HG03108 (cell line): ENCODE results near the gene PPP1R12A.
"Not testable (repeated sequence)": the region's sequence is repeated elsewhere in the genome, so short reads cannot be mapped to it uniquely, and the experiment has no call there.

ENCODE experiments used
- ATAC-seq: cut with Tn5 transposase; IDR thresholded peaks from one replicate; pipeline ENCODE4 v1.9.1; 2021; ENCODE audit warnings: moderate library complexity; ENCODE audit not compliant: unreplicated experiment

The PPP1R12A gene

GRCh38 chr12:79895804-79896203 lies 39.1 kb downstream of the PPP1R12A start:
- no peak for ATAC-seq

- no peak for ATAC-seq
Observed at GRCh38 chr12:79895071-79895470, 39.8 kb downstream of the PPP1R12A start.

GRCh38 chr12:79891506-79892162 lies 43.3 kb downstream of the PPP1R12A start:
- no peak for ATAC-seq

- ATAC-seq: no peak
Observed at GRCh38 chr12:79887890-79888289, 47.0 kb downstream of the PPP1R12A start.

- peak; percentile 75 for ATAC-seq
Observed at GRCh38 chr12:79886917-79887519, 47.9 kb downstream of the PPP1R12A start.

- no peak for ATAC-seq
Observed at GRCh38 chr12:79885911-79886490, 48.9 kb downstream of the PPP1R12A start.

- ATAC-seq: no peak
Observed at GRCh38 chr12:79884401-79885006, 50.4 kb downstream of the PPP1R12A start.

GRCh38 chr12:79883216-79883615 lies 51.7 kb downstream of the PPP1R12A start:
- no peak for ATAC-seq

- no peak for ATAC-seq
Observed at GRCh38 chr12:79881351-79881750, 53.5 kb downstream of the PPP1R12A start.

GRCh38 chr12:79878506-79878905 lies 56.4 kb downstream of the PPP1R12A start:
- ATAC-seq: not testable (repeated sequence)

GRCh38 chr12:79877246-79877645 lies 57.7 kb downstream of the PPP1R12A start:
- ATAC-seq: no peak

GRCh38 chr12:79874665-79875064 lies 60.2 kb downstream of the PPP1R12A start:
- no peak for ATAC-seq

- no peak for ATAC-seq
Observed at GRCh38 chr12:79873201-79873600, 61.7 kb downstream of the PPP1R12A start.

- ATAC-seq: no peak
Observed at GRCh38 chr12:79871621-79872020, 63.3 kb downstream of the PPP1R12A start.

- no peak for ATAC-seq
Observed at GRCh38 chr12:79870916-79871315, 64.0 kb downstream of the PPP1R12A start.

- ATAC-seq: no peak
Observed at GRCh38 chr12:79859646-79860045, 75.3 kb downstream of the PPP1R12A start.

GRCh38 chr12:79858518-79858917 lies 76.4 kb downstream of the PPP1R12A start:
- ATAC-seq: no peak

GRCh38 chr12:79857675-79858074 lies 77.2 kb downstream of the PPP1R12A start:
- ATAC-seq: no peak

- ATAC-seq: no peak
Observed at GRCh38 chr12:79850610-79851299, 84.1 kb downstream of the PPP1R12A start.

- ATAC-seq: no peak
Observed at GRCh38 chr12:79848339-79848738, 86.6 kb downstream of the PPP1R12A start.

GRCh38 chr12:79847417-79847816 lies 87.5 kb downstream of the PPP1R12A start:
- no peak for ATAC-seq
